ENCODE data around the gene XPNPEP1. TPM values are rescaled to one million over a fixed set of nuclear protein-coding genes. Genes with fewer than 3 reads are reported as not detected.

Gene XPNPEP1
- total and polyA plus RNA-seq, 12 donors, result 17.8 to 103 (median 58.4) TPM

DNA sequence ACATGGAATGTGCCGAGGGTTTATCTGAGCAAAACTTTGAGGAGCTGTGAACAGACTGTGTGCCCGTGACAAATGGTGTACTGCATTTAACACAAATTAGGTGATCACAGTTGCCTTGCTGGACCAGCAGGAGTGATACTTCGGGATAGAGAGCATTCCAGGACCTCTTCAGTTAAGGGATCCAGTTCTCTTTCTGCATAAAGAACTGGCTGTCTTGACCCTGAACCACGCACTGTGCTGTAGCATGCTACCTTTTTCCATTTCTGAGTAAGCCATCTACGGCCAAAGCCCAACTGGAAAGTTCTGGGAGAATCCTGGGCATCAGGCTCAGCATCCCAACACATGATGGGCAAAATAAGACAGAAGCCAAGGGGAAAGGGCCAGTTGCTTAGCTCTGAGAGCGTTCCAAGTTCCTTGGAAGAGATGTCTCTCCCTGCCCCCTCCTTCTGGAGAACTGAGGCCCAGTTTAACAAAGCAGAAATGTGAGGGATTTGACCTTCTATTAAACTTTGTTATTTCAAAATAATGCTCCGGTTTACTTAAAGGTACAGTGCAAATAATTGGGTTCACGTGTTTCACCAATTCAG, 46.5 kb upstream of the XPNPEP1 start:
- Histone ChIP-seq H3K4me1 (replicated peaks in 1 of 2) (peaks cover 0 to 29% of the 10 kb centered on the region in 2 donors), H3K27ac (peak overlapping the region in 2 of 5 donors; percentile 35 to 45), H3K36me3 (replicated peaks in 1 of 2) (no peaks in the 10 kb centered on the region), H3K9me3 (replicated peaks in 1 of 3) (no peaks in the 10 kb centered on the region), H3K4me3 (no peak overlapping the region), H3K27me3 (no peaks in the 10 kb centered on the region)
- whole genome bisulfite sequencing, 4 donors, result 68 to 73% (median 72%) methylated on average over 8 of the region's 8 CpGs
- TF ChIP-seq, protein P1, sequence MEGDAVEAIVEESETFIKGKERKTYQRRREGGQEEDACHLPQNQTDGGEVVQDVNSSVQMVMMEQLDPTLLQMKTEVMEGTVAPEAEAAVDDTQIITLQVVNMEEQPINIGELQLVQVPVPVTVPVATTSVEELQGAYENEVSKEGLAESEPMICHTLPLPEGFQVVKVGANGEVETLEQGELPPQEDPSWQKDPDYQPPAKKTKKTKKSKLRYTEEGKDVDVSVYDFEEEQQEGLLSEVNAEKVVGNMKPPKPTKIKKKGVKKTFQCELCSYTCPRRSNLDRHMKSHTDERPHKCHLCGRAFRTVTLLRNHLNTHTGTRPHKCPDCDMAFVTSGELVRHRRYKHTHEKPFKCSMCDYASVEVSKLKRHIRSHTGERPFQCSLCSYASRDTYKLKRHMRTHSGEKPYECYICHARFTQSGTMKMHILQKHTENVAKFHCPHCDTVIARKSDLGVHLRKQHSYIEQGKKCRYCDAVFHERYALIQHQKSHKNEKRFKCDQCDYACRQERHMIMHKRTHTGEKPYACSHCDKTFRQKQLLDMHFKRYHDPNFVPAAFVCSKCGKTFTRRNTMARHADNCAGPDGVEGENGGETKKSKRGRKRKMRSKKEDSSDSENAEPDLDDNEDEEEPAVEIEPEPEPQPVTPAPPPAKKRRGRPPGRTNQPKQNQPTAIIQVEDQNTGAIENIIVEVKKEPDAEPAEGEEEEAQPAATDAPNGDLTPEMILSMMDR (IDR thresholded peaks at IDR 0.05), result no peak
- no peak for TF ChIP-seq POLR2A (IDR thresholded peaks at IDR 0.05)
- no peak for DNase-seq
- intact Hi-C loops (cut with DNase I), result loop anchor here in 1 of 2 donors (5.0 kb wide), 1 partner anchor 83 kb away; no protein-coding TSS in a partner anchor

DNA sequence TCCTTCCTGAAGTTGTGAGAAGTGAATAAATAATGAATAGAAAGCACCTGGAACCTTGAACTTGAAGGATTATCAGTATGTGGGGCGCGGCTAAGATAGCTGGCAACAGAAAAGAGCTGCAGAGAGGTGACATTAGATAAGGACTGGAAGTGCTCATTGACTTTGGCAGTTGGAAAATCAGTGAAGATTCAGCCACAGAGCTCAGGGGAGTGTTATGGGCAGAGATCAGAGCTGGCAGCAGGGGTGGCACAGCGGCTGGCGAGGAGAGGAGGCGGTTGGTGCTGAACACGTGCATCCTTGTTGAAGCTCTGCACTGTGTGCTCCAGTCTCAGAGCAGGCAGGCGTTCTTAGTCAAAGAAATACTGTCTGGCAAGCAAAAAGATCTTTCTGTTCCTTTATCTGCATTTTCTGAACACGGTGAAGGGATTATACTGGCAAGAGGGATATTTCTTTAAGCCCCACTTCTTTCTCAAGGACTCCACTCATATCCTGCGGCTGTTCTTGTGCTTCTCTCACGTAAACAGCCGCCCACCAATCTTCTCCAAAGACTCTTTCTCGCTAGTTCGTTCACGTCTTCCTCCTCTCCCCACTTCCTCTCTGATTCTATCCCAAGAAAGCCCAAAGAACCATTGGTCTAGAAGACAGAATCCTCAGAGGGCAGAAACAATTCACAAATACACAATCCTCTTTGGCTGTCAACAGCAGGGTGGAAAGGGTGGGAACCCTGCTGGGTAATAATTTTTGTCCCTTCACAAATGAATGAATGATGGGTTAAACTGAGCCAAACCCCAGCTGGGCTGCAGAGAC, 45.8 kb upstream of the XPNPEP1 start:
- no peaks in the 10 kb centered on the region for H3K36me3 ChIP-seq (replicated peaks in 1 of 2)
- no peak overlapping the region for H3K4me3 ChIP-seq
- no peaks in the 10 kb centered on the region for H3K9me3 ChIP-seq (replicated peaks in 1 of 3)
- H3K27ac ChIP-seq, result peak overlapping the region in 2 of 5 donors; percentile 35 to 45
- H3K27me3 ChIP-seq, result no peaks in the 10 kb centered on the region
- 71 to 76% (median 74%) methylated on average over 14 of the region's 14 CpGs for WGBS, 4 donors
- no peak for DNase-seq
- TF ChIP-seq POLR2A (IDR thresholded peaks at IDR 0.05), result no peak
- TF ChIP-seq, protein P1 (IDR thresholded peaks at IDR 0.05), result no peak
- H3K4me1 ChIP-seq (replicated peaks in 1 of 2), result peaks cover 0 to 24% of the 10 kb centered on the region in 2 donors
- intact Hi-C loops (cut with DNase I), result no loop called here

DNA sequence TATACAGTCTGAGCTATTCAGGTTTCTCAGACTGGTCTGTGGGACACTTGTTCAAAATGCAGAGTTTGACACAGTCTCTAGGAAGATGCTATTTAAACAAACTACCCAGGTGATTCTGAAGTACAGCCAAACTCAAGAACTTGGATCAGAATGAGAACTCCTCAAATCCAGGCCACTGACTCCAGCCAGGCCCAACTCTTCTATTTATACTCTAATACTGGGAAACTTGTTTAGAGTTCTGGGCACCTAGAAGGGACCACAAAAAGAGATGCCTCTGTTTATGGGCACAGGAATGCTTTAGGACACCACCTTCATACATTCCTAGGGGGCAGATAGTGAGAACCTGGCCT, 44.4 kb upstream of the XPNPEP1 start:
- no peaks in the 10 kb centered on the region for H3K36me3 ChIP-seq (replicated peaks in 1 of 2)
- intact Hi-C loops (cut with DNase I), result no loop called here
- H3K4me3 ChIP-seq, result no peak overlapping the region
- H3K27me3 ChIP-seq, result no peaks in the 10 kb centered on the region
- H3K27ac ChIP-seq, result peak overlapping the region in 2 of 5 donors; percentile 46 to 70
- H3K4me1 ChIP-seq (replicated peaks in 1 of 2), result peaks cover 0 to 24% of the 10 kb centered on the region in 2 donors
- no peak for TF ChIP-seq POLR2A (IDR thresholded peaks at IDR 0.05)
- TF ChIP-seq, protein P1 (IDR thresholded peaks at IDR 0.05), result no peak
- no peak for DNase-seq
- no peaks in the 10 kb centered on the region for H3K9me3 ChIP-seq (replicated peaks in 1 of 3)

DNA sequence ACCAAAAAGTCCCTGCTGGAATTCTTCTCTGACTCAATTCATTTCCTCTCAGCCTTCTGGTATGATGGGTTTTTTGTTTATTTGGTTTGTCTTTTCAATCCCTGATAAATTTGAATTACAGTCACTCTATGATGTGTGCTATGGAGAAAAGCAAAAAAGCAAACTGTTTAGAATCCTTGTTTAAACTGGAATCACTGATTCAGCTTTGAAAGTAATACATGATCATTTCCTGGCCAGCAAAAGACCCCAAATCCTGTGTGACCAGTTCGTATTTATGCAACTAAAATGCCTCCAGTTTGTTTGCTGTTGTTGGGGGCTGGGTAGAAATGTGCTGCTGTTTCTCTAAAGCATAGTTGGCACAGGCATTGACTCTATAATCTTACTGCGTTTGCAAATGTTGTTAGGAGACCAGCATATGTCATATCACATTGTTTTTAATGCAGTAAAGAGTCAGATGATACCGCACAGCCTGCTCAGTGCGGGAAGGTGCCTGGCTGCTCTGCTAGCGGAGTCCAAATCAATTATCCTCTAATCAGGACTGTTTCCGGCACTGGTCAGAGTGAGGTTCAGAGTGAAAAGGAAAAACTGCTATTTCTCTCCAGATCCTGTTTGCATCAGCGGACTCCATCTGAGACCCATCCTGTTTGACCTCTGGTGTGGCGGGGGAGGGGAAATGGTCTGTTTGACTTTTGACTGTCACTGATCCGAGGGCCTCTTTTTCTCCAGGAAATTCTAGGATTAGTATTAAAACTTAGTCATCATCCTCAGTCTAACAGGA, 43.8 kb upstream of the XPNPEP1 start:
- intact Hi-C loops (cut with DNase I), result no loop called here
- H3K36me3 ChIP-seq (replicated peaks in 1 of 2), result no peaks in the 10 kb centered on the region
- DNase-seq, result peak in 6 of 7 donors; percentile 30 to 80 (median 54)
- no peaks in the 10 kb centered on the region for H3K27me3 ChIP-seq
- TF ChIP-seq, protein P1 (IDR thresholded peaks at IDR 0.05), result no peak
- TF ChIP-seq POLR2A (IDR thresholded peaks at IDR 0.05), result no peak
- H3K4me3 ChIP-seq, result no peak overlapping the region
- H3K27ac ChIP-seq, result peak overlapping the region in 2 of 5 donors; percentile 46 to 70
- no peaks in the 10 kb centered on the region for H3K9me3 ChIP-seq (replicated peaks in 1 of 3)
- peaks cover 0 to 24% of the 10 kb centered on the region in 2 donors for H3K4me1 ChIP-seq (replicated peaks in 1 of 2)
- 61 to 69% (median 67%) methylated on average over 9 of the region's 9 CpGs for WGBS, 4 donors

Data from adrenal gland (tissue), 12 donors.